NCI-H226 (cell line): ENCODE measurements around the gene PODXL2.

Source experiments
- DNase-seq: peaks from one replicate; pipeline ENCODE4 v3.0.0-alpha.2; 2015

Gene PODXL2

GRCh38 chr3:127606086-127606805 lies 22.7 kb upstream of the PODXL2 start:
- no peak for DNase-seq

- no peak for DNase-seq
These were observed 21.9 kb upstream of the PODXL2 start for GRCh38 chr3:127606981-127607595.

- DNase-seq: no peak
These were observed 21.2 kb upstream of the PODXL2 start for GRCh38 chr3:127607675-127608361.

- no peak for DNase-seq
These were observed 20.6 kb upstream of the PODXL2 start for GRCh38 chr3:127608362-127608718.

- DNase-seq: peak; percentile 56
These were observed 18.9 kb upstream of the PODXL2 start for GRCh38 chr3:127610105-127610504.

GRCh38 chr3:127611251-127611650 lies 17.7 kb upstream of the PODXL2 start:
- no peak for DNase-seq

GRCh38 chr3:127612966-127613365 lies 16.0 kb upstream of the PODXL2 start:
- DNase-seq: peak; percentile 33

- DNase-seq: no peak
These were observed 15.6 kb upstream of the PODXL2 start for GRCh38 chr3:127613406-127613805.

- no peak for DNase-seq
These were observed 13.9 kb upstream of the PODXL2 start for GRCh38 chr3:127614928-127615589.

GRCh38 chr3:127615631-127616305 lies 13.2 kb upstream of the PODXL2 start:
- DNase-seq: no peak

GRCh38 chr3:127616836-127617605 lies 12.0 kb upstream of the PODXL2 start:
- no peak for DNase-seq

- no peak for DNase-seq
These were observed 10.1 kb upstream of the PODXL2 start for GRCh38 chr3:127618891-127619290.

GRCh38 chr3:127620637-127621375 lies 8.2 kb upstream of the PODXL2 start:
- DNase-seq: no peak

- DNase-seq: no peak
These were observed 7.0 kb upstream of the PODXL2 start for GRCh38 chr3:127622031-127622430.

GRCh38 chr3:127622772-127623576 lies 6.0 kb upstream of the PODXL2 start:
- DNase-seq: no peak

- DNase-seq: no peak
These were observed 4.9 kb upstream of the PODXL2 start for GRCh38 chr3:127624063-127624462.

GRCh38 chr3:127625821-127626220 lies 3.2 kb upstream of the PODXL2 start:
- no peak for DNase-seq

GRCh38 chr3:127628426-127628787 lies 578 bp upstream of the PODXL2 start:
- no peak for DNase-seq

- no peak for DNase-seq
These were observed 750 bp downstream of the PODXL2 start for GRCh38 chr3:127629467-127630403.
